ENCODE results near the gene FARP1. TPM values are rescaled to one million over a fixed set of nuclear protein-coding genes. Genes with fewer than 3 reads are reported as not detected.
A peak's percentile ranks its signal among the peaks of the same experiment; 100 is the strongest.

FARP1 gene
- total RNA-seq, 1 experiment from 2014 or later = 96.6 TPM

- CTCF ChIA-PET = interaction anchor here (1.4 kb wide), 1 partner anchor 11 kb away, joined by 3 read pairs; no protein-coding TSS in a partner anchor
Measured at GRCh38 chr13:98360545-98360944, 217.7 kb downstream of the FARP1 start.

GRCh38 chr13:98363326-98363725, 220.4 kb downstream of the FARP1 start:
- ChIA-PET CTCF (no interaction called here), POLR2A (no interaction called here)
- TF ChIP-seq FOXP4 (CRISPR knock-in tag; IDR thresholded peaks at IDR 0.05) (no peak), GABPB1 (CRISPR knock-in tag; IDR thresholded peaks at IDR 0.05) (no peak), CBFB (CRISPR knock-in tag; IDR thresholded peaks at IDR 0.05; ENCODE audit: low read depth) (no peak), TEAD1 (CRISPR knock-in tag; IDR thresholded peaks at IDR 0.05) (no peak), ZNF317 (CRISPR knock-in tag; IDR thresholded peaks at IDR 0.05; ENCODE audit: borderline replicate concordance, low read depth) (no peak), NFE2L1 (CRISPR knock-in tag; IDR thresholded peaks at IDR 0.05) (no peak), MXD4 (CRISPR knock-in tag; IDR thresholded peaks at IDR 0.05; ENCODE audit: borderline replicate concordance) (no peak), SMAD3 (CRISPR knock-in tag; IDR thresholded peaks at IDR 0.05; ENCODE audit: borderline replicate concordance) (no peak)
- peaks cover 20% of the 10 kb centered on the region for H3K4me1 Mint-ChIP-seq
- no peak for DNase-seq (ENCODE audit: low spot score)
- H3K9me3 Mint-ChIP-seq = no peaks in the 10 kb centered on the region
- H3K27me3 Mint-ChIP-seq (ENCODE audit: low read depth) = no peaks in the 10 kb centered on the region
- ATAC-seq = peak; percentile 76
- H3K4me3 Mint-ChIP-seq = no peak overlapping the region
- no peak overlapping the region for H3K27ac Mint-ChIP-seq
- peaks cover 6% of the 10 kb centered on the region for H3K36me3 Mint-ChIP-seq

More at GRCh38 chr13:98360545-98360944, 217.7 kb downstream of the FARP1 start:
- POLR2A ChIA-PET = no interaction called here
- TF ChIP-seq USF1 (CRISPR knock-in tag; IDR thresholded peaks at IDR 0.05) (no peak), FOXP1 (CRISPR knock-in tag; IDR thresholded peaks at IDR 0.05; ENCODE audit: borderline replicate concordance) (no peak)
- Mint-ChIP-seq H3K27me3 (ENCODE audit: low read depth) (no peaks in the 10 kb centered on the region), H3K27ac (peak overlapping the region; percentile 62; the same call in 1 of the 2 replicates), H3K36me3 (no peaks in the 10 kb centered on the region), H3K9me3 (no peaks in the 10 kb centered on the region), H3K4me3 (no peak overlapping the region), H3K4me1 (peaks cover 26% of the 10 kb centered on the region)
- DNase-seq (ENCODE audit: low spot score) (no peak), ATAC-seq (no peak)

GRCh38 chr13:98364179-98364578, 221.3 kb downstream of the FARP1 start:
- no peak for DNase-seq (ENCODE audit: low spot score)
- ATAC-seq = no peak
- POLR2A ChIA-PET = no interaction called here
- CTCF ChIA-PET = no interaction called here
- 0 out of 2 replicates have a peak, but pooled peaks cover 3% of the 10 kb centered on the region for H3K9me3 Mint-ChIP-seq
- H3K27me3 Mint-ChIP-seq (ENCODE audit: low read depth) = no peaks in the 10 kb centered on the region
- no peak overlapping the region for H3K4me3 Mint-ChIP-seq
- peaks cover 14% of the 10 kb centered on the region for H3K36me3 Mint-ChIP-seq
- H3K4me1 Mint-ChIP-seq = peaks cover 20% of the 10 kb centered on the region
- no peak overlapping the region for H3K27ac Mint-ChIP-seq
- TF ChIP-seq E2F4 (CRISPR knock-in tag; IDR thresholded peaks at IDR 0.05; ENCODE audit: borderline replicate concordance, low read depth) (no peak), ELF4 (CRISPR knock-in tag; IDR thresholded peaks at IDR 0.05; ENCODE audit: low read depth) (no peak), ZNF512 (CRISPR knock-in tag; IDR thresholded peaks at IDR 0.05; ENCODE audit: borderline replicate concordance) (no peak), ESRRA (CRISPR knock-in tag; IDR thresholded peaks at IDR 0.05; ENCODE audit: borderline replicate concordance) (no peak), ZMAT4 (CRISPR knock-in tag; IDR thresholded peaks at IDR 0.05) (no peak), ZNF532 (CRISPR knock-in tag; IDR thresholded peaks at IDR 0.05; ENCODE audit: borderline replicate concordance) (no peak), GTF2I (CRISPR knock-in tag; conservative IDR thresholded peaks at IDR 0.05) (no peak), ZNF416 (CRISPR knock-in tag; IDR thresholded peaks at IDR 0.05) (no peak), SMAD4 (CRISPR knock-in tag; IDR thresholded peaks at IDR 0.05) (no peak)

Measured in WTC11 (cell line).